Measurements from ENCODE around the gene MYRF.
A peak's percentile ranks its signal among the peaks of the same experiment; 100 is the strongest.

The MYRF gene

GRCh38 chr11:61800331-61801281, 48.2 kb downstream of the MYRF start:
- no peak for DNase-seq

- DNase-seq: no peak
These were observed 50.2 kb downstream of the MYRF start for GRCh38 chr11:61802605-61803004.

- no peak for DNase-seq
These were observed 51.6 kb downstream of the MYRF start for GRCh38 chr11:61803889-61804647.

GRCh38 chr11:61805146-61805545, 52.7 kb downstream of the MYRF start:
- no peak for DNase-seq

GRCh38 chr11:61806785-61807184, 54.3 kb downstream of the MYRF start:
- no peak for DNase-seq

- no peak for DNase-seq
These were observed 58.3 kb downstream of the MYRF start for GRCh38 chr11:61810671-61811175.

GRCh38 chr11:61811831-61812230, 59.4 kb downstream of the MYRF start:
- no peak for DNase-seq

GRCh38 chr11:61812736-61813411, 60.4 kb downstream of the MYRF start:
- DNase-seq: no peak

- no peak for DNase-seq
These were observed 62.0 kb downstream of the MYRF start for GRCh38 chr11:61814247-61814957.

GRCh38 chr11:61814958-61815789, 62.7 kb downstream of the MYRF start:
- no peak for DNase-seq

- peak; percentile 46 for DNase-seq
These were observed 63.6 kb downstream of the MYRF start for GRCh38 chr11:61815790-61816735.

GRCh38 chr11:61816736-61817455, 64.5 kb downstream of the MYRF start, which contains the start of gene FADS1:
FADS1 (minus strand) TSS chr11:61817003; CDS start chr11:61816929, 74 bp downstream.
- DNase-seq: peak; percentile 52

- no peak for DNase-seq
These were observed 65.2 kb downstream of the MYRF start for GRCh38 chr11:61817471-61818202.

GRCh38 chr11:61820174-61820573, 67.7 kb downstream of the MYRF start:
- no peak for DNase-seq

GRCh38 chr11:61826930-61827570, 74.6 kb downstream of the MYRF start:
- no peak for DNase-seq

- DNase-seq: peak; percentile 45
These were observed 75.3 kb downstream of the MYRF start, which contains the start of gene FADS2 for GRCh38 chr11:61827571-61828378. FADS2 (plus strand) TSS chr11:61828300; CDS start chr11:61828391, 91 bp downstream.

GRCh38 chr11:61828379-61828628, 75.9 kb downstream of the MYRF start:
- DNase-seq: no peak

Data from activated T-cell treated with anti-CD3 and anti-CD28 coated beads for 4 hours (primary cell).